GM10248 (cell line): Measurements from ENCODE around the gene DQX1.

Experiments used
- CTCF ChIA-PET: fragments of 300-600 bp; sonication (Branson Sonifier 250); formaldehyde crosslinking; extraction: SDS; loops from one replicate; lab custom pipeline; 2021; ENCODE audit warnings: antibody characterized with exemption; lab: Yijun Ruan, JAX
- POLR2A ChIA-PET: fragments of 350-650 bp; sonication (Branson Sonifier 250); formaldehyde crosslinking; extraction: SDS; loops from one replicate; lab custom pipeline; 2020; ENCODE audit warnings: antibody characterized with exemption; lab: Yijun Ruan, JAX
- DNase-seq: peaks from one replicate; pipeline ENCODE4 v3.0.0; 2012; ENCODE audit errors: extremely low spot score
- CTCF ChIP-seq: IDR thresholded peaks from 2 replicates; pipeline ENCODE4 v1.5.1; 2012; ENCODE audit warnings: mild to moderate bottlenecking, low read depth; ENCODE audit errors: extremely low read depth, missing control alignments, control extremely low read depth

The DQX1 gene

GRCh38 chr2:74497777-74498499 lies 28.1 kb downstream of the DQX1 start:
- TF ChIP-seq CTCF, result no peak
- POLR2A ChIA-PET, result no interaction called here
- DNase-seq, result peak; percentile 47
- CTCF ChIA-PET, result interaction anchor here (0.7 to 1.6 kb wide), 9 partner anchors 15 to 90 kb away, joined by 3 to 7 read pairs (median 3); partner anchors contain the start of genes AUP1, CCDC142, HTRA2 and TLX2

GRCh38 chr2:74496997-74497776 lies 28.8 kb downstream of the DQX1 start:
- TF ChIP-seq CTCF, result no peak
- ChIA-PET CTCF (interaction anchor here (0.7 to 1.9 kb wide), 8 partner anchors 14 to 91 kb away, joined by 3 to 8 read pairs (median 4); partner anchors contain the start of genes CCDC142, TLX2 and TTC31), POLR2A (no interaction called here)
- DNase-seq, result no peak

- ChIA-PET POLR2A (no interaction called here), CTCF (interaction anchor here (0.7 to 1.9 kb wide), 2 partner anchors 8 to 92 kb away, joined by 3 to 8 read pairs; no protein-coding TSS in a partner anchor)
- no peak for TF ChIP-seq CTCF
Observed at GRCh38 chr2:74495440-74495839, 30.6 kb downstream of the DQX1 start.

GRCh38 chr2:74493546-74493945 lies 32.5 kb downstream of the DQX1 start:
- CTCF ChIA-PET, result interaction anchor here (0.9 to 2.0 kb wide), 4 partner anchors 11 to 94 kb away, joined by 3 to 10 read pairs (median 5); partner anchors contain the start of genes CCDC142, DQX1 and TTC31
- no peak for DNase-seq
- no peak for TF ChIP-seq CTCF
- POLR2A ChIA-PET, result interaction anchor here (0.6 kb wide), 1 partner anchor 19 kb away, joined by 3 read pairs; no protein-coding TSS in a partner anchor

More at GRCh38 chr2:74495440-74495839, 30.6 kb downstream of the DQX1 start:
- no peak for DNase-seq

DNA sequence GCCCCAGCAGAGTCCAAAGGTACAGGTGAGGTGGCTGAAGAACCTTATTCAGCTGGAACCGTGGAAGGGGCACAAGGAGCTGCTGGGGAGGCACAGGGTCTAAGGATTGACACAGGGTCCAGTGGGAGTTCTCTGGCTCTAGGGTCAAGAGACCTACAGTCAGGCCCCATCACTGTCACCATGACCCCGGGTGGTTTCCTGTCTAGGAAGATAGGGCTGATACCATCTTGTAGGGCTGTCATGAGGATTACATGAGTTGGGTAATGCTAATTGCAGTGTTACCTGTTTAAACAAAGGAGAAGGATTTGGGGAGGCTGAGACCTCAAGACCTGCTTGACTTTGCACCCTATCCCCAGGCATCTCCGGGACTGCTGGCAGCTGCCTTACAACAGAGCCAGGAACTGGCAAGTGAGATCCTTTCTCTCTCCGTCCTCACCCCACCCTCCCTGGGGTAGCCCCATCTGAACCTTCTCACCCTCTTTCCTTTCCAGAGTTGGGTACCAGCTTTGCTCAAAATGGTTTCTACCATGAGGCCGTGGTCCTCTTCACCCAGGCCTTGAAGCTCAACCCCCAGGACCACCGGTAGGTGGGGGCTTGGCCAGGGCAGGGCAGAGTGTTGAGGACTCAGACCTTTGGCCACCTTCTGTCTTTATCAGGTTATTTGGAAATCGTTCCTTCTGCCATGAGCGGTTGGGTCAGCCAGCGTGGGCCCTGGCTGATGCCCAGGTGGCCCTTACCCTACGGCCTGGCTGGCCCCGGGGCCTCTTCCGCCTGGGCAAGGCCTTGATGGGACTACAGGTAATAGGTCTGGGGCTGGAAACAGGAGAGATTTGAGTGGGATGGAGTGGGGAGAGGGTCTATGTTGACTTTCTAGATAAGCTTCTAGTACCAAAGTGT lies 34.1 kb downstream of the DQX1 start:
- no peak for TF ChIP-seq CTCF
- ChIA-PET POLR2A (no interaction called here), CTCF (interaction anchor here (1.0 to 2.5 kb wide), 5 partner anchors 9 to 97 kb away, joined by 3 to 7 read pairs (median 4); partner anchors contain the start of genes CCDC142 and TTC31)

More for the DNA sequence above, 34.1 kb downstream of the DQX1 start:
- DNase-seq, result no peak
